Activated T-helper 1 cell treated with anti-CD3 and anti-CD28 coated beads, Interleukin-12 subunit alpha, Interleukin-12 subunit beta, Interleukin-2, Interleukin-4 antibody, amounts not matched to agents 30 ng/mL and 10 ng/mL and 1 ng/mL, durations not matched to agents 14 hours and 24 hours and 36 hours (primary cell): ENCODE results near the gene FTO. TPM values are rescaled to one million over a fixed set of nuclear protein-coding genes. Genes with fewer than 3 reads are reported as not detected.

Source experiments
- DNase-seq: peaks from one replicate; pipeline ENCODE4 v3.0.0; 2021; ENCODE audit warnings: low spot score
- H3K27ac Mint-ChIP-seq: one replicate; pipeline ENCODE4 v1.8.0; 2021; ENCODE audit warnings: mild to moderate bottlenecking, mixed read lengths
- H3K27me3 Mint-ChIP-seq: one replicate; pipeline ENCODE4 v1.8.0; 2022; ENCODE audit warnings: mild to moderate bottlenecking, moderate library complexity, mixed read lengths; ENCODE audit not compliant: insufficient read depth
- H3K36me3 Mint-ChIP-seq: one replicate; pipeline ENCODE4 v1.8.0; 2021; ENCODE audit warnings: low read depth, mixed read lengths
- H3K4me1 Mint-ChIP-seq: one replicate; pipeline ENCODE4 v1.8.0; 2021; ENCODE audit warnings: low read depth, mixed read lengths
- H3K4me3 Mint-ChIP-seq: one replicate; pipeline ENCODE4 v1.8.0; 2021; ENCODE audit warnings: mild to moderate bottlenecking, moderate library complexity, mixed read lengths
- H3K9me3 Mint-ChIP-seq: one replicate; pipeline ENCODE4 v1.8.0; 2021; ENCODE audit warnings: mixed read lengths
- intact Hi-C: fragments of 100-400 bp; cut with micrococcal nuclease; formaldehyde crosslinking; loops from one replicate; pipeline ENCODE4 v1.15.1; 2024
- total RNA-seq: library from RNA; stranded (reverse); gene quantifications from 2 replicates; pipeline ENCODE4 v1.2.3, GENCODE V29; 2022

FTO gene
- total RNA-seq, 1 donor from 2014 or later: 56.4 TPM

DNA sequence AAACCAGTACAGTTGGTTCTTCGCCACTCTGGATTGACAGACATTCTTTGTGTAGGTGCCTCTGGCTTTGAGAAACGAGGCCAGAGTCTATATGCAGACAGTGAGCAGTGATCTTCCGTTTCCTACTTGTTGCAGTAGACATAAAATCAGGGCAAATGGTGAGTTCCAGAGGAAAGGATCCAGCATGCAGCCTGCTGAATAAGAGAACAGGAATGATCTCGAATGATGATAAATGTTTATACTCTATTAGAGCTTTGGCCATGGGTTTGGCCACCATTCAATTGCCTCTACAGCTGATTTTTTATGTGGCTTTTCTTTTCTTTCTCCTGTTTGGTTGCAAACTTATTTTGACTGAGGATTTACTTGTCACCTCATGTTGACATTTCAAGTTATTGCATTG lies 295.9 kb downstream of the FTO start:
- H3K4me1 Mint-ChIP-seq: no peaks in the 10 kb centered on the region
- no peak overlapping the region for H3K27ac Mint-ChIP-seq
- intact Hi-C loops: no loop called here
- H3K9me3 Mint-ChIP-seq: no peaks in the 10 kb centered on the region
- no peak for DNase-seq
- no peaks in the 10 kb centered on the region for H3K27me3 Mint-ChIP-seq
- H3K36me3 Mint-ChIP-seq: no peaks in the 10 kb centered on the region
- no peak overlapping the region for H3K4me3 Mint-ChIP-seq

GRCh38 chr16:54000361-54000760 lies 296.4 kb downstream of the FTO start:
- Mint-ChIP-seq H3K36me3 (no peaks in the 10 kb centered on the region), H3K4me1 (no peaks in the 10 kb centered on the region), H3K27me3 (no peaks in the 10 kb centered on the region), H3K27ac (no peak overlapping the region), H3K9me3 (no peaks in the 10 kb centered on the region), H3K4me3 (no peak overlapping the region)
- no peak for DNase-seq
- intact Hi-C loops: no loop called here

- H3K27ac Mint-ChIP-seq: no peak overlapping the region
- no peak overlapping the region for H3K4me3 Mint-ChIP-seq
- no peaks in the 10 kb centered on the region for H3K4me1 Mint-ChIP-seq
- intact Hi-C loops: no loop called here
- no peaks in the 10 kb centered on the region for H3K9me3 Mint-ChIP-seq
- DNase-seq: no peak
- no peaks in the 10 kb centered on the region for H3K27me3 Mint-ChIP-seq
- no peaks in the 10 kb centered on the region for H3K36me3 Mint-ChIP-seq
Measured at GRCh38 chr16:54006693-54007092, 302.7 kb downstream of the FTO start.

DNA sequence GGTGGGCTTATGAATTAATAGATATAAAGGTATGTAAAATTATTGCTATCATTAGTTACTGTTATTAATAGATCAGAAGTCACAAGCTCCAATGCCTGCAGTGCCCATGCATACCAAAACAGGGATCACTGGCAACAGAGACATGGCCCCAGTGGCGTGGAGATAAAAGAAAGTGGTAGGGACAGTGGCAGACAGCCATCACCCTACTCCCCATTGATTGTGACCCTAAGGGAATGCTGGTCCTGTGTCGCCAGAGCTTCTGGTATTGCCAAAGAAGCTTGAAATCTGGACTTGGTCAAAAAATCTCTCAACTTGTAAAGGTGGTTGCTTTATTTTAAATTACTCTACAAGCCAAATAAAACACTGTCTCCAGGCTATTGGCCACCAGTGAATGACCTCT lies 303.5 kb downstream of the FTO start:
- no peak for DNase-seq
- H3K4me1 Mint-ChIP-seq: no peaks in the 10 kb centered on the region
- no peaks in the 10 kb centered on the region for H3K9me3 Mint-ChIP-seq
- H3K4me3 Mint-ChIP-seq: no peak overlapping the region
- H3K36me3 Mint-ChIP-seq: no peaks in the 10 kb centered on the region
- intact Hi-C loops: no loop called here
- H3K27me3 Mint-ChIP-seq: no peaks in the 10 kb centered on the region
- H3K27ac Mint-ChIP-seq: no peak overlapping the region

GRCh38 chr16:54009464-54010176 lies 305.7 kb downstream of the FTO start:
- no peaks in the 10 kb centered on the region for H3K27me3 Mint-ChIP-seq
- peaks cover 5% of the 10 kb centered on the region for H3K4me1 Mint-ChIP-seq
- no peak for DNase-seq
- intact Hi-C loops: no loop called here
- no peak overlapping the region for H3K27ac Mint-ChIP-seq
- H3K4me3 Mint-ChIP-seq: no peak overlapping the region
- H3K9me3 Mint-ChIP-seq: no peaks in the 10 kb centered on the region
- H3K36me3 Mint-ChIP-seq: no peaks in the 10 kb centered on the region

DNA sequence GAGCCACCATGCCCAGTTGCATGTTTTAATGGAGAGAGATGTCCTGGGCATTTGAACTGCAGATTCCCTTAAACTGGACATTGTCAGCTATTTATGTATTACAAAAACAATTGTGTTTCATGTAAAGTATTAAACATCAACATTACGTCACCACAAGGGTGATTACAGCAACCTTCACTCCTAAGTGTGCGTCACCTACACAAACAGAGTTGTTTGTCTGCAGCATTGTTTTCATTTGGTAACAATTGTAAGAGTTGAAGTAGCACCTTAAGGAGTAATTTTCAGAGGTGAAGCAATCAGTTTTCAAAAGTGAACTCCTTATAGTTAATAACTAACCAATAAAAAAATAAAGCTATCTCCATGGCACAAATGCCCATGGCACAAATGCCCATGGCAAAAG lies 311.2 kb downstream of the FTO start:
- no peak for DNase-seq
- H3K27ac Mint-ChIP-seq: no peak overlapping the region
- H3K27me3 Mint-ChIP-seq: no peaks in the 10 kb centered on the region
- H3K9me3 Mint-ChIP-seq: peaks cover 5% of the 10 kb centered on the region
- peaks cover 2% of the 10 kb centered on the region for H3K36me3 Mint-ChIP-seq
- no peak overlapping the region for H3K4me3 Mint-ChIP-seq
- H3K4me1 Mint-ChIP-seq: peaks cover 5% of the 10 kb centered on the region
- intact Hi-C loops: no loop called here

DNA sequence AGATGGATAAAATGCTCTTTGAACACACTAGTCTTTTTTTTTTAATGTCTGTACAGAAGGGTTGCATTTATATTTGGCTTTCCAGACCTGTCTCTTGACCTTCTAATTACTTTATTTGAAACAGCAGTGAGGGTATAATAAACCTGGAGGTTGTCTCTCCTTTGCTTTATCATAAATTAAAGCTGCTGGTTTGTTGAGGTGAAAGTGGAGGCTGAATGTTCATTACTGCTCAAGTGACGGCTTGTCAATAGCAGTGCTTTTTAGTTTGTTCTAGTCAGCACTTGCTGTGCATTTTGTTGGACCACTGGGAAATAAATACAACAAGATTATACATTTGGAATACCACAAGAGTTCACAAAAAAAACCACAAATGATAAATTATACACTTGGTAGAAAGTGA lies 318.4 kb downstream of the FTO start:
- no peak for DNase-seq
- no peak overlapping the region for H3K27ac Mint-ChIP-seq
- H3K36me3 Mint-ChIP-seq: peaks cover 3% of the 10 kb centered on the region
- intact Hi-C loops: no loop called here
- peaks cover 5% of the 10 kb centered on the region for H3K9me3 Mint-ChIP-seq
- H3K27me3 Mint-ChIP-seq: no peaks in the 10 kb centered on the region
- no peak overlapping the region for H3K4me3 Mint-ChIP-seq
- no peaks in the 10 kb centered on the region for H3K4me1 Mint-ChIP-seq

DNA sequence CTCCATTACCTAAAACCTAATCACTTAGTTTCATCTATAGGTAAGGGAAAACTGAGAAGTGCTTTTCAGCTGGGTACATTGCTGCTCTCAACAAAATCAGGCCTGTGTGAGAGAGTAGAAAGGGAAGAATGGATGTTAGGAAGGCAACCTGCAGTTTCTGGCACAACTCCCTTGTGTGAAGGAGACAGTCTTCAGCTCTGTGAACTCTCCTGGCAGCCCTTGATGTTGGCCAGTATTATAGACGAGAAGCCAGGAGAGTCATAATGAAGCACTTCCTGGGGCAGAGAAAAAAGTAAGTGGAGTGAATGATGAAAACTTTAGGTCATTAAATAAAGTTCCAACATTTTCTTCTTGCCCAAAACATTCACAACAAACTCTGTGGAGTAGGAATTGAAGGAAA lies 322.5 kb downstream of the FTO start:
- Mint-ChIP-seq H3K27me3 (no peaks in the 10 kb centered on the region), H3K9me3 (peaks cover 10% of the 10 kb centered on the region), H3K4me1 (no peaks in the 10 kb centered on the region), H3K36me3 (peaks cover 1% of the 10 kb centered on the region), H3K4me3 (no peak overlapping the region), H3K27ac (no peak overlapping the region)
- no peak for DNase-seq
- intact Hi-C loops: no loop called here

- Mint-ChIP-seq H3K4me1 (no peaks in the 10 kb centered on the region), H3K27me3 (no peaks in the 10 kb centered on the region), H3K36me3 (no peaks in the 10 kb centered on the region), H3K9me3 (peaks cover 13% of the 10 kb centered on the region), H3K4me3 (no peak overlapping the region), H3K27ac (no peak overlapping the region)
- no peak for DNase-seq
- intact Hi-C loops: no loop called here
Measured at GRCh38 chr16:54027062-54027461, 323.1 kb downstream of the FTO start.

GRCh38 chr16:54027558-54027957 lies 323.6 kb downstream of the FTO start:
- no peak overlapping the region for H3K27ac Mint-ChIP-seq
- no peak for DNase-seq
- H3K4me3 Mint-ChIP-seq: no peak overlapping the region
- no peaks in the 10 kb centered on the region for H3K27me3 Mint-ChIP-seq
- no peaks in the 10 kb centered on the region for H3K4me1 Mint-ChIP-seq
- peaks cover 14% of the 10 kb centered on the region for H3K9me3 Mint-ChIP-seq
- intact Hi-C loops: no loop called here
- peaks cover under 1% of the 10 kb centered on the region for H3K36me3 Mint-ChIP-seq

GRCh38 chr16:54027995-54028394 lies 324.0 kb downstream of the FTO start:
- no peak for DNase-seq
- H3K9me3 Mint-ChIP-seq: peaks cover 14% of the 10 kb centered on the region
- intact Hi-C loops: no loop called here
- no peaks in the 10 kb centered on the region for H3K4me1 Mint-ChIP-seq
- no peaks in the 10 kb centered on the region for H3K27me3 Mint-ChIP-seq
- peaks cover 3% of the 10 kb centered on the region for H3K36me3 Mint-ChIP-seq
- no peak overlapping the region for H3K27ac Mint-ChIP-seq
- no peak overlapping the region for H3K4me3 Mint-ChIP-seq

GRCh38 chr16:54030451-54030850 lies 326.5 kb downstream of the FTO start:
- Mint-ChIP-seq H3K27ac (no peak overlapping the region), H3K36me3 (peaks cover 3% of the 10 kb centered on the region), H3K4me3 (no peak overlapping the region), H3K4me1 (no peaks in the 10 kb centered on the region), H3K9me3 (peaks cover 14% of the 10 kb centered on the region), H3K27me3 (no peaks in the 10 kb centered on the region)
- intact Hi-C loops: no loop called here
- no peak for DNase-seq

- no peaks in the 10 kb centered on the region for H3K4me1 Mint-ChIP-seq
- H3K4me3 Mint-ChIP-seq: no peak overlapping the region
- H3K36me3 Mint-ChIP-seq: peaks cover 3% of the 10 kb centered on the region
- H3K9me3 Mint-ChIP-seq: peaks cover 14% of the 10 kb centered on the region
- DNase-seq: no peak
- H3K27ac Mint-ChIP-seq: no peak overlapping the region
- no peaks in the 10 kb centered on the region for H3K27me3 Mint-ChIP-seq
- intact Hi-C loops: no loop called here
Measured at GRCh38 chr16:54031107-54031760, 327.3 kb downstream of the FTO start.
